Measurements from ENCODE around the gene SPATS1.
A peak's percentile ranks its signal among the peaks of the same experiment; 100 is the strongest.
"Not testable (repeated sequence)": the region's sequence is repeated elsewhere in the genome, so short reads cannot be mapped to it uniquely, and the experiment has no call there.

Gene SPATS1

DNA sequence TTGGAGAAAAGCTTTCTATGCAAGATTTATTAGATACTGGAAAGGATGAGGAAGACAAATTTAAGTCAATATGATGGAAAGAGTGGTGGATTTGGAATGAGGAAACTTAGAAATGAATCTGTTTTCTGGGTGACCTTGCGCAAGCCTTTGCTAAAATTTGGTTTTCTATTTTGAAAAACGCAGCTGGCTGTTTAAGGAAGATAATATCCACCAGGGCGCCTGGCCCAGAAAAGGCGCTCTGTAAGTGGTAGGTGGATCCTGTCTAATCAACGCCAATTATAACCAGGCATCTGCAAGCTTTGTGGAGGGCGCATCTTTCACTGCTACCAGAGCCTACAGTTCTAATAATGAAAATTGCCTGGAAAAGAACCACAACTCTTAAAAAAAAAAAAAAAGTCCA is 398 bp upstream of the SPATS1 start:
- Histone ChIP-seq H3K36me3 (ENCODE audit: control insufficient read depth, insufficient read depth, low read length) (no peaks in the 10 kb centered on the region), H3K9ac (no peak overlapping the region), H3K4me3 (ENCODE audit: low read depth, low read length) (no peak overlapping the region), H3K4me2 (ENCODE audit: low read length) (no peak overlapping the region), H3K9me3 (ENCODE audit: control insufficient read depth, low read length) (no peaks in the 10 kb centered on the region), H3K27me3 (ENCODE audit: control insufficient read depth, insufficient read depth, low read length) (no peaks in the 10 kb centered on the region), H3K27ac (no peak overlapping the region), H2AFZ (peak overlapping the region; percentile 63), H3K4me1 (no peaks in the 10 kb centered on the region), H3K79me2 (no peaks in the 10 kb centered on the region)
- TF ChIP-seq CTCF (IDR thresholded peaks at IDR 0.05) = no peak

DNA sequence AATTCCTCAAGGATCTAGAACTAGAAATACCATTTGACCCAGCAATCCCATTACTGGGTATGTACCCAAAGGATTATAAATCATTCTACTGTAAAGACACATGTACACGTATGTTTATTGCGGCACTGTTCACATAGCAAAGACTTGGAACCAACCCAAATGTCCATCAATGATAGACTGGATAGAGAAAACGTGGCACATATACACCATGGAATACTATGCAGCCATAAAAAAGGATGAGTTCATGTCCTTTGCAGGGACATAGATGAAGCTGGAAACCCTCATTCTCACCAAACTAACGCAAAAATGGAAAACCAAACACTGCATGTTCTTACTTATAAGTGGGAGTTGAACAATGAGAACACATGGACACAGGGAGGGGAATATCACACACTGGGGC is 4.4 kb downstream of the SPATS1 start:
- not testable (repeated sequence) for H3K27ac ChIP-seq; H3K4me3 ChIP-seq (ENCODE audit: low read depth, low read length); H3K36me3 ChIP-seq (ENCODE audit: control insufficient read depth, insufficient read depth, low read length); H3K9me3 ChIP-seq (ENCODE audit: control insufficient read depth, low read length); H3K79me2 ChIP-seq; H3K9ac ChIP-seq; H3K4me1 ChIP-seq; H3K4me2 ChIP-seq (ENCODE audit: low read length); H2AFZ ChIP-seq; H3K27me3 ChIP-seq (ENCODE audit: control insufficient read depth, insufficient read depth, low read length)

DNA sequence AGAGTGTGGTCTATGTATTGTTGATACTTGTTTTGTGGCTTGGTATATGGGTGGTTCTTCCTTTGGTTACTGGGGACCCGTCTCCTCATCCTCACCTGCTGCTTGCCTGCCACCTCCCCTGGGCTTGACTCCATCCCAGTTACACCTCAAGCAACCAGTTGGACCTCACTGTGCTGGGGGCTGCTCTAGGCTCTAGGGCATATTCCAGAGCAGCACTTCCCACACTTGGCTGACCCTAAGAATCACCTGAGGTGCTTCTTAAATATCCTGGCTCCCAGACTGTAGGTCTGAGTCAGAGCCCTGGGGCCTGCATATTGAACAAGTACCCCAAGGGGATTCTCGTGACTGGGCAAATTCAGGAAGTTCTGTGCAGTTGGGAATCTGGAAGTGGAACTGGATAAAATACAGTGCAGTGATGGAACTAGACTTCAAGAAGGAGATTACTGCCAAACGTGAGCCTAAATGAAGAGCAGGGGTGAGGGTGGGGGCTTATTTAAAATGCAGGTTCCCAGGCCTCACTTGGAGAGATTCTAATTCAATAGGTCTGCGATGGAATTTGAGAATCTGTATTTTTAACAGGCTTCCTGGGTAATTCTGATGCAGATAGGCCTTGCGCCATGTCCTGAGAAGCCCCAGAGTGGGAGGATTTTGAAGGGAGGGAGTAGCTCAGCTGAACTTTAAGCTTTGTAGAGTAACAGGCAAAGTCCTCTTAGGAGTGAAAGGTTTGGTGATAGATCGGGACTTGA is 7.6 kb downstream of the SPATS1 start:
- Histone ChIP-seq H3K4me1 (no peaks in the 10 kb centered on the region), H3K4me3 (ENCODE audit: low read depth, low read length) (no peak overlapping the region), H3K4me2 (ENCODE audit: low read length) (no peak overlapping the region), H3K36me3 (ENCODE audit: control insufficient read depth, insufficient read depth, low read length) (no peaks in the 10 kb centered on the region), H3K79me2 (no peaks in the 10 kb centered on the region), H3K9me3 (ENCODE audit: control insufficient read depth, low read length) (no peaks in the 10 kb centered on the region), H3K27ac (no peak overlapping the region), H2AFZ (no peak overlapping the region), H3K27me3 (ENCODE audit: control insufficient read depth, insufficient read depth, low read length) (no peaks in the 10 kb centered on the region), H3K9ac (no peak overlapping the region)
- no peak for TF ChIP-seq CTCF (IDR thresholded peaks at IDR 0.05)

GRCh38 chr6:44350650-44350994 is 8.2 kb downstream of the SPATS1 start:
- H3K36me3 ChIP-seq (ENCODE audit: control insufficient read depth, insufficient read depth, low read length); H3K79me2 ChIP-seq; H3K9me3 ChIP-seq (ENCODE audit: control insufficient read depth, low read length); H3K4me3 ChIP-seq (ENCODE audit: low read depth, low read length); H3K4me1 ChIP-seq; H3K9ac ChIP-seq; H3K27me3 ChIP-seq (ENCODE audit: control insufficient read depth, insufficient read depth, low read length); H2AFZ ChIP-seq; H3K27ac ChIP-seq; H3K4me2 ChIP-seq (ENCODE audit: low read length): not testable (repeated sequence)

GRCh38 chr6:44352259-44352658 is 9.8 kb downstream of the SPATS1 start:
- Histone ChIP-seq H3K27me3 (ENCODE audit: control insufficient read depth, insufficient read depth, low read length) (no peaks in the 10 kb centered on the region), H3K9ac (no peak overlapping the region), H3K36me3 (ENCODE audit: control insufficient read depth, insufficient read depth, low read length) (no peaks in the 10 kb centered on the region), H3K79me2 (no peaks in the 10 kb centered on the region), H3K4me2 (ENCODE audit: low read length) (no peak overlapping the region), H2AFZ (no peak overlapping the region), H3K4me1 (no peaks in the 10 kb centered on the region), H3K9me3 (ENCODE audit: control insufficient read depth, low read length) (no peaks in the 10 kb centered on the region), H3K27ac (no peak overlapping the region), H3K4me3 (ENCODE audit: low read depth, low read length) (no peak overlapping the region)
- TF ChIP-seq CTCF (IDR thresholded peaks at IDR 0.05) = no peak

DNA sequence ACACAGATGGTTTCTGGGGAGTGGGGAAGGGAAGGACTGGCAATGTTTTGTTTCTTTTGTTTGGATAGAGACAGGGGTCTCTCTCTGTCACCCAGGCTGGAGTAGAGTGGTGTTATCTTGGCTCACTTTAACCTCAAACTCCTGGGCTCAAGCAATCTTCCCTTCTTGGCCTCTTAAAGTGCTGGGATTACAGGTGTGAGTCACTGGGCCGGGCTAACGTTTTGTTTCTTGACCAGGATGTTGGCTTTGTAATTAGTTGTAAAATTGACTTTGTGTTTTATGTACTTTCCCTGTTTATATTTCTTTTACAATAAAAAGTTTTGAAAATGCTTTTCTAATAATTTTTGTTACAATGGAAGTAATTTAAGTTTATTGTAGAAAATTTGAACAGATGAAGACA is 10.9 kb downstream of the SPATS1 start:
- no peaks in the 10 kb centered on the region for H3K36me3 ChIP-seq (ENCODE audit: control insufficient read depth, insufficient read depth, low read length)
- H3K4me1 ChIP-seq = no peaks in the 10 kb centered on the region
- no peak overlapping the region for H3K4me3 ChIP-seq (ENCODE audit: low read depth, low read length)
- no peak overlapping the region for H3K4me2 ChIP-seq (ENCODE audit: low read length)
- no peak overlapping the region for H3K9ac ChIP-seq
- no peak for TF ChIP-seq CTCF (IDR thresholded peaks at IDR 0.05)
- H3K27me3 ChIP-seq (ENCODE audit: control insufficient read depth, insufficient read depth, low read length) = no peaks in the 10 kb centered on the region
- no peaks in the 10 kb centered on the region for H3K79me2 ChIP-seq
- no peaks in the 10 kb centered on the region for H3K9me3 ChIP-seq (ENCODE audit: control insufficient read depth, low read length)
- H2AFZ ChIP-seq = no peak overlapping the region
- no peak overlapping the region for H3K27ac ChIP-seq

Data from parathyroid adenoma (tissue), 2 donors.